ENCODE measurements around the gene SLC5A1. TPM values are rescaled to one million over a fixed set of nuclear protein-coding genes. Genes with fewer than 3 reads are reported as not detected.
"Not testable (repeated sequence)": the region's sequence is repeated elsewhere in the genome, so short reads cannot be mapped to it uniquely, and the experiment has no call there.

Gene SLC5A1
- polyA plus RNA-seq, 6 donors from 2014 or later = not detected

GRCh38 chr22:32122899-32123298, 79.8 kb downstream of the SLC5A1 start:
- ATAC-seq (ENCODE audit: low read depth in 2 of 2) = no peak
- Mint-ChIP-seq H3K27ac (no peak overlapping the region), H3K27me3 (peaks cover 0 to 15% (median 10%) of the 10 kb centered on the region in 3 donors), H3K4me1 (peaks cover 0 to 10% (median 4%) of the 10 kb centered on the region in 3 donors), H3K36me3 (no peaks in the 10 kb centered on the region), H3K4me3 (peak overlapping the region in 1 of 8 donors; percentile 56), H3K9me3 (peaks cover 0 to 1% (median 0%) of the 10 kb centered on the region in 7 donors)
- DNase-seq = no peak

GRCh38 chr22:32123657-32124056, 80.6 kb downstream of the SLC5A1 start:
- Mint-ChIP-seq H3K4me3 (no peak overlapping the region), H3K27ac (no peak overlapping the region), H3K36me3 (no peaks in the 10 kb centered on the region)

DNA sequence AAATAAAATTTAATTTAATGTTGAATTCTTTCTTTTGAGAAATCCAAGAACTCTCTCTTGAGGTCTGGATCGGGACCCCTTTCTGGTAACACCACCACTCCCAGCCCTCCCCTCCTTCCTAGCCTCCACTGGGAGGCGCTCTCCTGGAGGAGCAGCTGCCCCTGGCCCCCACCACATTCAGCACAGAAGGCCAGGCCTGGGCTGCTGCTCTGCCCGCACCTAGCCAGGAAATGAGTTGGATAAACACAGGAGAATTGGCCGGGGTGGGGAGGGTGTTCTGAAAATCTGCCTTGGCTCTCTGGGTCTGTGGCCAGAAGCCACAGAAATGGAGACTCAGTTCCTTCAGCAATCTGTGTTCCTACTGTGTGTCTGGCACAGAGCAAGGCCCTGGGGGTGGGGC, 84.8 kb downstream of the SLC5A1 start:
- H3K27me3 Mint-ChIP-seq = peaks cover 0 to 16% (median 6%) of the 10 kb centered on the region in 3 donors
- no peaks in the 10 kb centered on the region for H3K9me3 Mint-ChIP-seq
- no peak for ATAC-seq (ENCODE audit: low read depth in 2 of 2)
- DNase-seq = no peak
- H3K27ac Mint-ChIP-seq = no peak overlapping the region
- no peak overlapping the region for H3K4me3 Mint-ChIP-seq
- H3K4me1 Mint-ChIP-seq = peaks cover 0 to 10% (median 4%) of the 10 kb centered on the region in 3 donors
- H3K36me3 Mint-ChIP-seq = no peaks in the 10 kb centered on the region

More at GRCh38 chr22:32123657-32124056, 80.6 kb downstream of the SLC5A1 start:
- no peak for DNase-seq
- Mint-ChIP-seq H3K4me1 (peaks cover 0 to 10% (median 4%) of the 10 kb centered on the region in 3 donors), H3K9me3 (peaks cover 0 to 1% (median 0%) of the 10 kb centered on the region in 7 donors), H3K27me3 (peaks cover 0 to 13% (median 10%) of the 10 kb centered on the region in 3 donors)
- ATAC-seq (ENCODE audit: low read depth in 2 of 2) = no peak

DNA sequence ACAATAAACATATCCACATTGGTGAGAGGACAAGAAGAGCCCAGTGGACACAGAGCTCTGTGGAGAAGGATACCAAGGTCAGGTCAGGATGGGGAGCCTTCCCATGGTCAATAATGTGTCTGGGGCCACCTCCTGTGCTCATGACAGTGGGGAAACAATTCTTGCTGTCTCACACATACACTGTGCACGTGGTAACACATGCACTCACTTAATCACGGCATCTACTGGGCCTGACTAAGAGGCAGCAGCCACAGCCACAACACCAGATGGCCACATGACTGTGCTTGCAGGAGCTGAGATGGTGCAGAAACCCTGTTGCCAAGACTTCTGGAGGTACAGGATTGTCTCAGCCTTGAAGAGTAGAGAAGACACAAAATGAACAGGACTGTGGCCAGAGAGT, 87.4 kb downstream of the SLC5A1 start:
- peaks cover 0 to 3% (median under 1%) of the 10 kb centered on the region in 3 donors for H3K4me1 Mint-ChIP-seq
- H3K36me3 Mint-ChIP-seq = no peaks in the 10 kb centered on the region
- no peak overlapping the region for H3K27ac Mint-ChIP-seq
- no peak overlapping the region for H3K4me3 Mint-ChIP-seq
- H3K9me3 Mint-ChIP-seq = no peaks in the 10 kb centered on the region
- DNase-seq (no peak), ATAC-seq (ENCODE audit: low read depth in 2 of 2) (no peak)
- H3K27me3 Mint-ChIP-seq = peaks cover 0 to 24% (median 13%) of the 10 kb centered on the region in 3 donors

DNA sequence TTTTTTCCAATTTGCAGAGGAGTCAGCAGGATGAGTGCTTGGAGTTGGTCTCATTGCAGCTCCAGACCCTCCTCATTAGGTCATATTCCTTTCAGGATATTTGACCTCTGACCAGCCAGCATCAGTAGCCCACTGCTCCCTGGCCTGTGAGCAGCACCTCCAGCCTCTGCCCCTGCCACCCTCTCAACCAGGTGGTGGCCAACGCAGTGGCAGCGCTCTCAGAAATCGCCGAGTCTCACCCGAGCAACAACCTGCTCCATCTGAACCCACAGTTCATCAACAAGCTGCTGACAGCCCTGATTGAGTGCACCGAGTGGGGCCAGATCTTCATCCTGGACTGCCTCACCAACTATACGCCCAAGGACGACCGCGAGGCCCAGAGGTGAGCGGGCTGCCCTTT, 89.1 kb downstream of the SLC5A1 start:
- peaks cover 0 to 24% (median 13%) of the 10 kb centered on the region in 3 donors for H3K27me3 Mint-ChIP-seq
- ATAC-seq (ENCODE audit: low read depth in 2 of 2) (no peak), DNase-seq (no peak)
- H3K4me1 Mint-ChIP-seq = peaks cover 0 to 3% (median 0%) of the 10 kb centered on the region in 3 donors
- no peak overlapping the region for H3K4me3 Mint-ChIP-seq
- no peaks in the 10 kb centered on the region for H3K9me3 Mint-ChIP-seq
- no peaks in the 10 kb centered on the region for H3K36me3 Mint-ChIP-seq
- no peak overlapping the region for H3K27ac Mint-ChIP-seq

GRCh38 chr22:32132783-32133182, 89.7 kb downstream of the SLC5A1 start:
- no peak for DNase-seq
- peaks cover 4 to 8% (median 4%) of the 10 kb centered on the region in 3 donors for H3K4me1 Mint-ChIP-seq
- no peak for ATAC-seq (ENCODE audit: low read depth in 2 of 2)

DNA sequence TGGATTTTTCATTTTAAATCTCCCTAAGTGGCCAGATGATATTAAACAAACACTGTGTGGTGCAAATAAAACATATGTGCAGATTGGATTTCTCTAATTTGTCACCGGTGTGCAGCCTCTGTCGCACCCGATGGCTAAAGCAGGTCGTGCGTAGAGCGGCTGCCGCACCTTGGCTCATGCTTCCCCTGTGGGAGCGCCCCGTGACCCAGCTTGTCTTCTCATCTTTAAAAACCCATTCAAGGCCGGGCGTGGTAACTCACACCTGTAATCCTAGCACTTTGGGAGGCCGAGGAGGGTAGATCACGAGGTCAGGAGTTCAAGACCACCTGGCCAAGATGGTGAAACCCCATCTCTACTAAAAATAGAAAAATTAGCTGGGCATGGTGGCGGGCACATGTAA, 91.7 kb downstream of the SLC5A1 start:
- not testable (repeated sequence) for H3K9me3 Mint-ChIP-seq; H3K4me3 Mint-ChIP-seq; ATAC-seq (ENCODE audit: low read depth in 2 of 2); DNase-seq; H3K36me3 Mint-ChIP-seq; H3K27ac Mint-ChIP-seq
- peaks cover 0 to 17% (median 13%) of the 10 kb centered on the region in 3 donors for H3K27me3 Mint-ChIP-seq
- H3K4me1 Mint-ChIP-seq = peaks cover 10 to 12% (median 10%) of the 10 kb centered on the region in 3 donors

More at GRCh38 chr22:32132783-32133182, 89.7 kb downstream of the SLC5A1 start:
- Mint-ChIP-seq H3K4me3 (no peak overlapping the region), H3K36me3 (peaks cover 0 to 2% of the 10 kb centered on the region in 2 donors), H3K27ac (peak overlapping the region in 1 of 6 donors; percentile 68), H3K27me3 (peaks cover 0 to 24% (median 13%) of the 10 kb centered on the region in 3 donors), H3K9me3 (peaks cover 0 to 4% (median 0%) of the 10 kb centered on the region in 7 donors)

- H3K4me3 Mint-ChIP-seq = peak overlapping the region in 2 of 8 donors; percentile 20 to 38
Measured at GRCh38 chr22:32135958-32136357, 92.9 kb downstream of the SLC5A1 start.

GRCh38 chr22:32136881-32137280, 93.8 kb downstream of the SLC5A1 start:
- Mint-ChIP-seq H3K27ac (peak overlapping the region in 1 of 6 donors; percentile 27), H3K4me1 (peaks cover 10 to 12% (median 12%) of the 10 kb centered on the region in 3 donors), H3K4me3 (peak overlapping the region in 2 of 8 donors; percentile 84 to 91)
- ATAC-seq (ENCODE audit: low read depth in 2 of 2); H3K9me3 Mint-ChIP-seq; DNase-seq; H3K36me3 Mint-ChIP-seq; H3K27me3 Mint-ChIP-seq: not testable (repeated sequence)

More at GRCh38 chr22:32135958-32136357, 92.9 kb downstream of the SLC5A1 start:
- not testable (repeated sequence) for H3K27me3 Mint-ChIP-seq; DNase-seq; H3K36me3 Mint-ChIP-seq; ATAC-seq (ENCODE audit: low read depth in 2 of 2); H3K9me3 Mint-ChIP-seq
- peaks cover 10 to 12% (median 10%) of the 10 kb centered on the region in 3 donors for H3K4me1 Mint-ChIP-seq
- peak overlapping the region in 2 of 6 donors; percentile 64 to 84 for H3K27ac Mint-ChIP-seq

GRCh38 chr22:32137731-32138324, 94.8 kb downstream of the SLC5A1 start:
- not testable (repeated sequence) for H3K9me3 Mint-ChIP-seq, H3K36me3 Mint-ChIP-seq, H3K27me3 Mint-ChIP-seq
- Mint-ChIP-seq H3K4me3 (peak overlapping the region; percentile 77 to 95 (median 84)), H3K4me1 (peaks cover 10 to 17% (median 12%) of the 10 kb centered on the region in 3 donors), H3K27ac (peak overlapping the region in 5 of 6 donors; percentile 33 to 91 (median 56))
- peak; percentile 71 to 74 for ATAC-seq (ENCODE audit: low read depth in 2 of 2)
- DNase-seq = peak; percentile 31

DNA sequence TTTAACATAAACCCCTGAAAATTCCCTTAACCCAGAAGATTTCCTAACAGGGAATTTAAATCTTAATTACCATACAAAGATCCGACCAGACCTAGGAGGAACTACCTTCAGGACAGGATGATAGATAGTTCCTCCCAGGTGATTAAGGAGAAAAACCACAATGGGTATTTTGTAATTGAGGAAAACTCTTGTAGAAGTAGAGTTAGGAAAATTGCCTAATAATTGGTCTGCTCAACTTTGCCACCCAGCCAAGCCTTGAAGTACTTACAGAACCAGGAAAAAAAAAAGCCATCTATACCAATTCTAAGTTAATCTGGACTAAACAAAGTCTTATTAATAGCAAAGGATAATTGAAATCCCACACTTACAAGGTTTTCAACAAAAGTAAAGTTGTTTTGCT, 95.5 kb downstream of the SLC5A1 start:
- H3K36me3 Mint-ChIP-seq; H3K9me3 Mint-ChIP-seq; ATAC-seq (ENCODE audit: low read depth in 2 of 2); DNase-seq; H3K27me3 Mint-ChIP-seq: not testable (repeated sequence)
- Mint-ChIP-seq H3K4me3 (peak overlapping the region in 7 of 8 donors; percentile 77 to 95 (median 84)), H3K4me1 (peaks cover 12 to 18% (median 14%) of the 10 kb centered on the region in 3 donors), H3K27ac (peak overlapping the region in 1 of 6 donors; percentile 91)

GRCh38 chr22:32140688-32141087, 97.6 kb downstream of the SLC5A1 start:
- not testable (repeated sequence) for H3K4me3 Mint-ChIP-seq; H3K36me3 Mint-ChIP-seq; ATAC-seq (ENCODE audit: low read depth in 2 of 2); H3K27me3 Mint-ChIP-seq; H3K27ac Mint-ChIP-seq; DNase-seq
- H3K9me3 Mint-ChIP-seq = peaks cover 0 to 12% (median 6%) of the 10 kb centered on the region in 7 donors
- H3K4me1 Mint-ChIP-seq = peaks cover 19 to 34% (median 29%) of the 10 kb centered on the region in 3 donors

DNA sequence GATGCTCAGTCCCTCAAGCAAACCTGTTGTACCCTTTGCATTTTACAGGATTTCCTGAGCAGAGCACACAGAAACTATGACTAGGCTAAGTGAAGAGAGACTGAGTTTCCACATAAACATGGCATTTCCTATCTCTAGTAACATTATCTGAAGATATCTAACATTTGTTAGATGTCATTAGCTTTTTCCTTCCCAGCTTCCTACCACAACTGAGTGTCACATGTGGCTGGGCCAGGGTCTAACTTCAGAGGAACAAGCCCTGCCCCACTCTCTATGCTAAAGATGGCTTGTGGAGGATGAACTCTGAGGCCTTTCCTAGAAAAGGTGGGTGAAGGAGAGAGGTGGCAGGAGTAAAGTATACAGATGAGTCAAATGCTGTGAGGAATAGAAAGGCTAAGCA, 99.5 kb downstream of the SLC5A1 start:
- Mint-ChIP-seq H3K27ac (peak overlapping the region in 3 of 6 donors; percentile 16 to 81 (median 29)), H3K27me3 (no peaks in the 10 kb centered on the region), H3K4me3 (no peak overlapping the region), H3K36me3 (peaks cover 4 to 6% of the 10 kb centered on the region in 2 donors), H3K9me3 (peaks cover 0 to 21% (median 9%) of the 10 kb centered on the region in 7 donors), H3K4me1 (peaks cover 15 to 31% (median 26%) of the 10 kb centered on the region in 3 donors)
- ATAC-seq (ENCODE audit: low read depth in 2 of 2) (no peak), DNase-seq (no peak)

All from naive B cell (primary cell).